ENCODE results near the gene RBM43. TPM values are rescaled to one million over a fixed set of nuclear protein-coding genes. Genes with fewer than 3 reads are reported as not detected.
A peak's percentile ranks its signal among the peaks of the same experiment; 100 is the strongest.

The RBM43 gene
- total RNA-seq, 1 donor from 2014 or later, result 5.5 TPM

DNA sequence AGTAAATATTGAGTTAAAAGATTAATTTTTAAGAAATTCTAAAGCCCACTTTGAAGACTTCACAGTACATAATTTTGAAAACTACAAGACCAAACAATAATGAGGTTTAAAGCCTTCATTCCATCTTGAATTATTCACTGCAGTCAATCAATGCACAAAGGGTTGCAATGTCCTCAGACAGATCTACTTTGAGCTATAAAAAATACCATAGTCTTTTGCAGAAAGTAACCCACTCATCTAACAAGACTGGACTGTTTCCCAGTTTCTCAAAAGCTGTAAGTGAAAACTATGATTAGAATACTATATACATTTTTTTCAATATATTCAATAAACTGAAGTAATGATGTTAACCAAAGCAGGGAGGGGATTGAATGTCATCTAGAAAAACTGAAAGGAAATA, 10.2 kb upstream of the RBM43 start:
- H3K36me3 ChIP-seq (ENCODE audit: insufficient read depth, low read length), result no peaks in the 10 kb centered on the region
- no peak overlapping the region for H3K4me2 ChIP-seq (ENCODE audit: low read length)
- H3K9me3 ChIP-seq (ENCODE audit: insufficient read depth, low read depth, low read length), result no peaks in the 10 kb centered on the region
- H3K9ac ChIP-seq (ENCODE audit: low read length), result no peak overlapping the region
- no peak overlapping the region for H3K27ac ChIP-seq (ENCODE audit: low read depth, low read length)
- no peak overlapping the region for H2AFZ ChIP-seq (ENCODE audit: low read depth, low read length)
- Mint-ChIP-seq H3K4me3 (ENCODE audit: unreplicated experiment) (no peak overlapping the region), H3K9me3 (ENCODE audit: unreplicated experiment) (no peaks in the 10 kb centered on the region), H3K4me1 (ENCODE audit: low read depth, unreplicated experiment) (no peaks in the 10 kb centered on the region), H3K36me3 (ENCODE audit: low read depth, unreplicated experiment) (peaks cover 4% of the 10 kb centered on the region), H3K27me3 (ENCODE audit: low read depth, unreplicated experiment) (no peaks in the 10 kb centered on the region), H3K27ac (ENCODE audit: unreplicated experiment) (no peak overlapping the region)
- H3K4me1 ChIP-seq (ENCODE audit: insufficient read depth, low read length), result no peaks in the 10 kb centered on the region
- FAIRE-seq (peak; percentile 55), DNase-seq (ENCODE audit: low read depth) (no peak)
- no peaks in the 10 kb centered on the region for H4K20me1 ChIP-seq (ENCODE audit: insufficient read depth, low read length)
- no peak for TF ChIP-seq CTCF (IDR thresholded peaks at IDR 0.05; ENCODE audit: insufficient read depth, low read depth, low read length)
- no peak for TF ChIP-seq EZH2 (IDR thresholded peaks at IDR 0.05; ENCODE audit: insufficient read depth, low read length)
- no peaks in the 10 kb centered on the region for H3K79me2 ChIP-seq (ENCODE audit: insufficient read depth, low read length)
- no peaks in the 10 kb centered on the region for H3K27me3 ChIP-seq (ENCODE audit: insufficient read depth, low read length)
- no peak overlapping the region for H3K4me3 ChIP-seq (ENCODE audit: insufficient read depth, low read depth, low read length)

DNA sequence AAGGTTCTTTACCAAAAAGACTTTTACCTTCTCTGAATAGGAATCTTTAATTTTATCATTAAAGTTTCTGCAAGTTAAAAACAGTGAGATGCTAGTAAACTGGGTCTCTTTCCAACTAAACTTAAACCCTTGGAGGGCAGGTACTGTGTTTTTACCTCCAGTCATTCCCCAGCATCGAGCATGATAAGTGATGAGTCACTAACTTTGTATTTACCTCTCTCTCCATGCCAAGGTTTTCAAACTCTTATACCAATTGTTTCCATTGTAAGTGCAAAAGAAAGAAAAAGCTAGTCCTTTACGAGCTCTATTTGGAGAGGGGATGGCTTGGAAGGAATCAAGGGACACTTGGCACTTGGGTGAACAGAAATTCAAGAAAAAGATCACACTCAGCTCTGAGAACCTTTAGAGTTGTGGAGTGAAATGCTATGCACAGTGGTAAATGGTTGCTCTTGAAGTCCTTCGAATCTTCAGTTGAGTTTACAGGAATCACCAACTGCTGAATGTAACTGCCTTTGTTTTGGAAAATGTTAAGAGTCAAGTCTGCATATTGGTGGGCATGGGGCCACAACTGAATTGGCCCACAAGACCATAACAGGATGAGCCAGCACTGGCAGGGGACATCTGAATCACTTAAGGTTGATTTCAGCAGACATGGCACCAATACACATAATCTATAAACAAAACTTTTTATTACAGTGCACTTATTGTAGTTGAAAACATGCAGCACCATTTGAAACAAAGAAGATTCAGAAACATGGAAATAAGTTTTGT, 8.3 kb upstream of the RBM43 start:
- Histone ChIP-seq H4K20me1 (ENCODE audit: insufficient read depth, low read length) (no peaks in the 10 kb centered on the region), H3K4me2 (ENCODE audit: low read length) (no peak overlapping the region), H3K9ac (ENCODE audit: low read length) (no peak overlapping the region), H3K27me3 (ENCODE audit: insufficient read depth, low read length) (no peaks in the 10 kb centered on the region), H2AFZ (ENCODE audit: low read depth, low read length) (no peak overlapping the region), H3K4me3 (ENCODE audit: insufficient read depth, low read depth, low read length) (no peak overlapping the region), H3K36me3 (ENCODE audit: insufficient read depth, low read length) (no peaks in the 10 kb centered on the region), H3K9me3 (ENCODE audit: insufficient read depth, low read depth, low read length) (no peaks in the 10 kb centered on the region), H3K4me1 (ENCODE audit: insufficient read depth, low read length) (no peaks in the 10 kb centered on the region), H3K27ac (ENCODE audit: low read depth, low read length) (no peak overlapping the region), H3K79me2 (ENCODE audit: insufficient read depth, low read length) (no peaks in the 10 kb centered on the region)
- H3K27ac Mint-ChIP-seq (ENCODE audit: unreplicated experiment), result no peak overlapping the region
- TF ChIP-seq CTCF (IDR thresholded peaks at IDR 0.05; ENCODE audit: insufficient read depth, low read depth, low read length) (no peak), EZH2 (IDR thresholded peaks at IDR 0.05; ENCODE audit: insufficient read depth, low read length) (no peak)
- FAIRE-seq (no peak), DNase-seq (ENCODE audit: low read depth) (peak; percentile 25)
- H3K4me3 Mint-ChIP-seq (ENCODE audit: unreplicated experiment), result no peak overlapping the region
- H3K36me3 Mint-ChIP-seq (ENCODE audit: low read depth, unreplicated experiment), result peaks cover 4% of the 10 kb centered on the region
- H3K9me3 Mint-ChIP-seq (ENCODE audit: unreplicated experiment), result no peaks in the 10 kb centered on the region
- H3K4me1 Mint-ChIP-seq (ENCODE audit: low read depth, unreplicated experiment), result no peaks in the 10 kb centered on the region
- no peaks in the 10 kb centered on the region for H3K27me3 Mint-ChIP-seq (ENCODE audit: low read depth, unreplicated experiment)

DNA sequence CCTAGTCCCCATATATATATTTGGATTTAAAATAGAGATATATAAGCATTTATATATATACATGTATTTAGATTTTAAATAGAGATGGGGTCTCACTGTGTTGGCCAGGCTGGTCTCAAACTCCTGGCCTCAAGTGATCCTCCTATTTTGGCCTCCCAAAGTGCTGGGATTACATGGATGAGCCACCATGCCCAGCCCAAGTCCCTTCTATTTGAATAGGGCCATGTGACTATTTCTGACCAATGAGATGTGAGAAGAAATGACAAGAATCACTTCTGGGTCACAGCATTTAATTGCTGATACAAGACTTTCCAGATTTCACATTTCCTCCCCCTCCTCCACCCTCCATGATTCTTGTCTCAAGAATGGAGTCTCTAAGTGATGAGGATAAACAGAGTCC, 6.4 kb upstream of the RBM43 start:
- H3K36me3 Mint-ChIP-seq (ENCODE audit: low read depth, unreplicated experiment), result peaks cover 4% of the 10 kb centered on the region
- DNase-seq (ENCODE audit: low read depth), result no peak
- H3K9me3 Mint-ChIP-seq (ENCODE audit: unreplicated experiment), result no peaks in the 10 kb centered on the region
- H3K27me3 ChIP-seq (ENCODE audit: insufficient read depth, low read length), result no peaks in the 10 kb centered on the region
- H3K9ac ChIP-seq (ENCODE audit: low read length), result no peak overlapping the region
- H3K36me3 ChIP-seq (ENCODE audit: insufficient read depth, low read length), result no peaks in the 10 kb centered on the region
- no peaks in the 10 kb centered on the region for H3K4me1 ChIP-seq (ENCODE audit: insufficient read depth, low read length)
- H2AFZ ChIP-seq (ENCODE audit: low read depth, low read length), result no peak overlapping the region
- no peak overlapping the region for H3K4me3 Mint-ChIP-seq (ENCODE audit: unreplicated experiment)
- FAIRE-seq, result no peak
- TF ChIP-seq CTCF (IDR thresholded peaks at IDR 0.05; ENCODE audit: insufficient read depth, low read depth, low read length), result no peak
- TF ChIP-seq EZH2 (IDR thresholded peaks at IDR 0.05; ENCODE audit: insufficient read depth, low read length), result no peak
- no peak overlapping the region for H3K4me2 ChIP-seq (ENCODE audit: low read length)
- H4K20me1 ChIP-seq (ENCODE audit: insufficient read depth, low read length), result no peaks in the 10 kb centered on the region
- H3K27ac ChIP-seq (ENCODE audit: low read depth, low read length), result no peak overlapping the region
- H3K4me3 ChIP-seq (ENCODE audit: insufficient read depth, low read depth, low read length), result no peak overlapping the region
- no peaks in the 10 kb centered on the region for H3K4me1 Mint-ChIP-seq (ENCODE audit: low read depth, unreplicated experiment)
- no peaks in the 10 kb centered on the region for H3K9me3 ChIP-seq (ENCODE audit: insufficient read depth, low read depth, low read length)
- H3K27ac Mint-ChIP-seq (ENCODE audit: unreplicated experiment), result no peak overlapping the region
- H3K79me2 ChIP-seq (ENCODE audit: insufficient read depth, low read length), result no peaks in the 10 kb centered on the region
- H3K27me3 Mint-ChIP-seq (ENCODE audit: low read depth, unreplicated experiment), result peaks cover 5% of the 10 kb centered on the region

Data from astrocyte (in vitro differentiated cells and primary cell).